Posterior cingulate gyrus (tissue), 11 donors: ENCODE data around the gene BCL2.

Source experiments
- DNase-seq, 10 donors: peaks; one replicate each; pipeline versions ENCODE4 v3.0.0 to v3.0.0-alpha.2; 2020 to 2021; ENCODE audit warnings: mixed read lengths in 3 of 10
- intact Hi-C: fragments of 100-400 bp; cut with DNase I; formaldehyde crosslinking; loops from one replicate; pipeline ENCODE4 v1.15.1; 2023

The BCL2 gene

DNA sequence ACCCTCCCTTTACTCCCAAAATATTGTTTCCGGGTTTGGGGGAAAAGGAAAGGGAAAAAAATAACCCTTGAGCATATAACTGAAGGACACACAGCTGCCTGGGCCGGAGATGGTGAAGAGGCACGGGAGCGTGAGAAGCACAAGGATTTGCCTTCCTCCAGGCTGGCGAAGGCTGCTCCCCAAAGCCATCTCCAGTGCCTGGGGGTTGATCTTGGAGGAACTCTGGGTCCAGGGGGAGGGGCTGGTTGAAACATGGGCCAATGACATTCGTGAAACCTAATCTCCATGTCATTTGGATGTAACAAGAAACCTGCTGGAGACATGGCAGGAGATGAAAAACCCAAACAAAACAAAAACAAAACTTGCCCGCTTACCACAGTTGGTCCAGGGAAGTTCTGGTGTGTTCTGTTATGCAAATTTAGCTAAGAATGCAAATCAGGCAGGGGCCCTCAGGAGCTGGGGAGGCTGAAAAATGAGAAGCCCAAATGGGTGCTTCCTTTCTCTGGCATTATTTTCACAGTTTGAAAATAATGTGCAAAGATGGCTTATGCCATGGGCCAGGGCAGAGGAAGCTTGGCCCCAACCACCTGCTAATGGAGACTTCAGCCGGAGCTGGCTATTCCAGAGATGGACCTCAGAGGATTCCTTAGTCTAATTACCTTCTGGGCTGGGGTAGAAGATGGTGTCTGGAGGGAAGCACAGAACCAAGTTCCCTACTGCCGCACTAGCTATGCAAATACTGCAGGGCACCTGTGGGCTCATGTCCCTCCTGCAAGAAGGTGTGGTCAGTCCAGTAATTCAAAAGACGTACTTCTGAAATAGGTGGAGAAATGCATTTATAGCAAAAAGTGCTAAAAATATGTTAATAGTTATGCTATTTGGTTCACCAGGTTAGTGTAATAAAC lies 180.9 kb downstream of the BCL2 start:
- intact Hi-C loops, result loop anchor here (10.0 kb wide), 1 partner anchor 296 kb away; no protein-coding TSS in a partner anchor
- DNase-seq, result no peak

- DNase-seq, result no peak
- intact Hi-C loops, result loop anchor here (10.0 kb wide), 1 partner anchor 297 kb away; no protein-coding TSS in a partner anchor
Measured at GRCh38 chr18:63137999-63138435, 181.6 kb downstream of the BCL2 start.

DNA sequence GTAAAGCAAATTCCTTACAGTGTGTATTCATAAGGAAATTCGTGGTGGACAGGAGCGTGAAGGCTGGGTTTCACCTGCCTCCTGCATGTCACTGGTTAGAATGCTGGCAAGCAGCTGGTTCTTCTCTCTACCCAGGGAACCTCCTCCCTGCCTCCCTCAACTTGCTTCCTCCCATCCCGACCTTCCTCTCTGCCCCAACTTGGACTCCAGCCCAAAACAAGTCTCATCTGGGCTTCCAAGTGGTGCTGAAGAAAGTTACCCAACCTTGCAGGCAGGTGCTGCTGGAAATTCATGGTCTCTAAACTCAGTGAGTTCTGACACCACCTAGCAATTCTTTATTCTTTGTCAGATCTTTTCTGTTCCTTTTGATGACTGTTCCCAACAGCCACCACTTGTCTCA lies 184.5 kb downstream of the BCL2 start:
- DNase-seq, result no peak
- intact Hi-C loops, result loop anchor here (10.0 kb wide), 1 partner anchor 300 kb away; no protein-coding TSS in a partner anchor

GRCh38 chr18:63132819-63133200 lies 186.8 kb downstream of the BCL2 start:
- intact Hi-C loops, result loop anchor here (5.0 to 10.0 kb wide), 2 partner anchors 189 to 302 kb away; no protein-coding TSS in a partner anchor
- peak in 1 of 10 donors; percentile 59 for DNase-seq

DNA sequence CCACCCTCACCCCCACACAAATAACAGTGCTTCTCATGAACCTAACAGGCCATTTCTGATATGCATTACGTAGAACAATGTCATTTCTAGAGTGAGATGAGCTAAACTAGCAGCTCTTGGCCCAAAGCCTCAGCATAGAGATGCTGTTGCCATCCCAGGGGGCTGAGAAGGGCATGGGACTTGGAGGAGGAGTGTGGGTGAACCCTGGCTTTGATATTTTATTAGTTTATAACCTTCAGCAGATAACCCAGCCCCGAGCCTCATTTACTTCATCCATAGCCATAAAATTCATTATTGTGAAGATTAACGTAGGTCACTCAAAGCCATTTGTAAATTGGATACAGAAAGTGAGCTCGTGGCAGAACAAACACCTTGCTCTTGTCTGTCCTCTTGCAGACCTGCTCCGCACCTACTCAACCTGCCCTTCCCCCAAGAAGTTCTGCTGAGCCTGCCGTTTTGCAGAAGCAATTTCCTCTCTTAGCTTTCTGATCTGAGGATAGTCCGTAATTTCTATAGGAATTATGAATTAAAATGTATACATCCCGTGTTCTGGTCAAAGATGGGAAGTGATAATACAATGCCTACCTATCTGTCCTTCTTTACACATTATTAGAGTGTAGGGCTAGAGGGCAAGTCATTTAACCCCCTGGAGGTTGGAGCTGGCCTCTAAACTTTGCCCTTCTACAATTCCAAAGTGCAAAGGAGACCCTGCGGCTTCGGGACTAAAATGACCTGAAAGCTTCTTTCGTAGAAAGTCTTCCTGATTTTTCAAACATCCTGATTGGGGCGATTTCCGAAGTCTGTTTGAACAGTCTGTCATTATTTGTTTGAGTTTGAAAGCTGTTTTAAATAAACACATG lies 187.4 kb downstream of the BCL2 start:
- intact Hi-C loops, result loop anchor here (5.0 to 10.0 kb wide), 2 partner anchors 190 to 303 kb away; no protein-coding TSS in a partner anchor
- DNase-seq, result no peak

DNA sequence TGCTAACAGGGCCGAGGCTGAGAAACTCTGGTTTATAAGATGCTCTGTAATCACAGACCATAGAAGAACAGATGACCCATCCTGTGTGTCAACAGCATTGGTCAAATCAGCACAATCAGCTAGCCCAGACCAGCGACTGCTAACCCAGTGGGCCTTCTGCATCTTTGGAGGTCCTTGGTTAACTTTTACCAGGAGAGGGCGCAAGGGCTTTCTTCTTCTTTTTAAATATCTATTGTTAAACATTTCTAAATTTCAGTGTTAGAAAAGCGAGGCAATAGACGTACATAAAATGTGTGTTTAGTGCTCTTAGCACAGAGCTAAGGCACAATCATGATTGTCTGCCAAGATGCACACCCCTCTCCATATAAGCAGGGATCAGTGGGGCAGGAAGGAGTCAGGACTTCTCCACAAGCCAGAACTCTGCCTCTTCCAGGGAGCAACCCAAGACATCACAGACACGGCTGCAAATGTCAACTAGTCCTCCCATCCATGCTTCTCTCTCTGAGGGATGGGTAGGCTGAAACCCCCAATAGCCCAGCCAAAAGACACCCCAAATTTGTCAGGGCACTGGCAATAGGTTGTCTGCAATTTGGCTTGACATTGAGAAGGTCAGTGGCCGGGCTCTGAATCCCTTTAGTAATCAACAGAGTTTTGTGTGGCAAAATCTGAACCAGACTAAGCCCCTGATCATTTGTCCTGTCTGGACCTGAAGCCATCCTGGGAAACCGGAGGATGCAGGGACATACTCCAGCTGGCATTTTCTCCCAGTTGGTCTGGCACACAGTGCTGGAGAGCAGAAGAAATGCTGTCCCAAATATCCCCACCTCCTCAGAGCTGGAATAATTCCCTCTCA lies 188.2 kb downstream of the BCL2 start:
- intact Hi-C loops, result loop anchor here (5.0 to 10.0 kb wide), 2 partner anchors 191 to 303 kb away; no protein-coding TSS in a partner anchor
- peak in 4 of 10 donors; percentile 42 to 79 (median 58) for DNase-seq

- no peak for DNase-seq
- intact Hi-C loops, result loop anchor here (5.0 to 10.0 kb wide), 2 partner anchors 192 to 305 kb away; no protein-coding TSS in a partner anchor
Measured at GRCh38 chr18:63130176-63130575, 189.4 kb downstream of the BCL2 start.

GRCh38 chr18:63128237-63128974 lies 191.2 kb downstream of the BCL2 start:
- DNase-seq, result no peak
- intact Hi-C loops, result loop anchor here (10.0 kb wide), 1 partner anchor 104 kb away; no protein-coding TSS in a partner anchor

- intact Hi-C loops, result loop anchor here (10.0 kb wide), 1 partner anchor 102 kb away; no protein-coding TSS in a partner anchor
- DNase-seq, result no peak
Measured at GRCh38 chr18:63126134-63127069, 193.2 kb downstream of the BCL2 start.

DNA sequence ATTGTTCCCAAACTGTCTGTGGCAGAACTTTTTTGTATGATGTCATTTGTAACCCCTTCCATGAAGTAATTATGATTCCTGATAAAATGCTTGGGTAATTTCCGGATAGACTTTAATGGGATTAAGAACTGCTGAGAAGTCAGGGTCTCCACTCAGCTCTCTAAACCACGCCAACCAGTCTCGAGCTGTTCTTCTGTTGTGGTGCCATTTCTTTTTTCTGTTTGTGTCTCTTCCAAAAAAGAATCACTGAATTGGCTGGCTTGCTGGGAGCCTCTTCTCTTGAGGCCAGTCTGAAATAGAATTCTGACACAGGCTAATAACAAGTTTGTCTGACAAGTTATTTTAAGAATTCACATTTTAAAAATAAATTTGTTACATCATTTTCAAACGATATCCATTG lies 198.9 kb downstream of the BCL2 start:
- intact Hi-C loops, result loop anchor here (10.0 kb wide), 1 partner anchor 96 kb away; no protein-coding TSS in a partner anchor
- no peak for DNase-seq

- intact Hi-C loops, result loop anchor here (1.0 to 10.0 kb wide), 2 partner anchors 95 to 204 kb away; no protein-coding TSS in a partner anchor
- DNase-seq, result peak in 9 of 10 donors; percentile 21 to 94 (median 61)
Measured at GRCh38 chr18:63119647-63120046, 199.9 kb downstream of the BCL2 start.

DNA sequence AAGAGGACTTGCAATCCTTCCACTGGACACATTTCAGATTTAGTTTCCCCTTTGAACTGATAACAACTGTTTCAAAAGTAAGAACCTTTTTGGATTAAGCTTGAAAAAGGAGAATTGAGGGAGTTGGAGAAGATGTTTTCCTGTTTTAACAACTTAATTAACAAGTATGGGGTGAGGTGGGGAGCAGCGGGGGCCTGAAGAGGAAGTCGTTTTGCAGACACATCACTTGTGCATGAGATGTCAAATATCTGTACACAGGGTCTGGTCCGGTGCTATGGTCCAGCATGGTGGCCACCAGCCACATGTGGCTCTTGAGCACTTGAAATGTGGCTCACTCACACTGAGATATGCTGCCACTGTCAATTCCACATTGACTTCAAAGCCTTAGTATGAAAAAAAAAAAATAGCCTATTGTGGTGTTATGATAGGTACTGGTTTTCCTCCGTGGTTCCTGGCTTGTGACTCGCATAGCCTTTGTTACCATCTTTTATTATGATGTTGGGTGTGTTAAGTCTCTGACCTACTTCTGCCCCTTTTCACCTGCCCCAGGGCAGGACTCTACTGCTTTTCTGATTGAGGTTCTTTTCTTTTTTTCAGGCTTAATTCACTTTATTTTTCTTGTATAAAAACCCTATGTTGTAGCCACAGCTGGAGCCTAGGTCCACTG lies 205.5 kb downstream of the BCL2 start:
- intact Hi-C loops, result no loop called here
- no peak for DNase-seq

GRCh38 chr18:63112706-63113105 lies 206.9 kb downstream of the BCL2 start:
- intact Hi-C loops, result no loop called here
- no peak for DNase-seq

DNA sequence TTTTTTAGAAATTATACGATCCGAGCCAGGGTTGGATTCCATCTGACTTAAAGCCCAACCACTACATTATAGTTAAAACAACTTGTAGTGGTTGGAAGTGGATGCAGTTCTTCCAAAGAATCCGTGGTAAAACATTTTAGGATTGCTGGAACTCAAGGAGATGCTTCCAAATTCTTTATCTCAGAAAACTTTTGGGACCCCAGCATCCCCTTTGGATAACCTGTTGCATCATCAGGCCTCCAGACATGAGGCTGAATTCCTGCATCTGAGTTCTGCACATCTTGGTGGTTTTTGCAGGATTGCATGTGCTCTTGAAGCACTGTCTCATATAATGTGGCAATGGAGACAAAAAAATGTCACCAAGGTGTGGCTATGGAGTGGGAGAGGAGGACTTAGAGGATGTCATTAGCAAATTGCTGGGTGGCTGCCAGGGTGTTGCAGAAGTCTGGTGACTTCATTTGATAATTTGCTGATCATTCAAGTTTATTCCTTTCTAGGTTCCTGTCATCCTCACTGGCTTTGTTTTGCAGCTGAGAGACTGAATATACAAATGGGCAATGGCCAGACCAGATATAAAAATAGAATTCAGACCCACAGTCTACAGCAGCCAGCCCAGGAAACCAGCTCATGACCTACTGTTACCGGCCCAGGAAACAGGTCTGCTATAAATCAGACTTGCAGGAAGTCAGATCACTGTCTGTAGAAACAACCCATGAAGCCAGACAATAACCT lies 207.7 kb downstream of the BCL2 start:
- intact Hi-C loops, result no loop called here
- no peak for DNase-seq

DNA sequence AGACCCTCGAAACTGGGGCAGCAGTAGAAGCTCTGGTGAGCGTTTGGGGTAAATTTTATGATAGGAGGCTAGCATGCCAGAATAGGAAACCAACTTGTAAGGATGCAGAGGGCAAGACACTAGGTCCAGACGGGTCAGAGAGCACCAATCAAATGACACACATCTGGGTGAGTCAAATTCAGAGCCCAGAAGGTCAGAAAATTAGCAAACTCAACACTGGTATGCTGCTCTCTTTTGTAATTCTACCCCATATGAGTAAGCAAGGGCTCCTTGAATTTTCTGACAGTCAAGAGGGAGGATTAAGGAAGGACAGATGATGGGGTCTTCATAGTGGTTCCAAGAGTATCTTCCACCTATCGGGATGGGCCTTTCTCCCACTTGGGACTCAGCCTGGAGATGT lies 209.8 kb downstream of the BCL2 start:
- intact Hi-C loops, result no loop called here
- no peak for DNase-seq

DNA sequence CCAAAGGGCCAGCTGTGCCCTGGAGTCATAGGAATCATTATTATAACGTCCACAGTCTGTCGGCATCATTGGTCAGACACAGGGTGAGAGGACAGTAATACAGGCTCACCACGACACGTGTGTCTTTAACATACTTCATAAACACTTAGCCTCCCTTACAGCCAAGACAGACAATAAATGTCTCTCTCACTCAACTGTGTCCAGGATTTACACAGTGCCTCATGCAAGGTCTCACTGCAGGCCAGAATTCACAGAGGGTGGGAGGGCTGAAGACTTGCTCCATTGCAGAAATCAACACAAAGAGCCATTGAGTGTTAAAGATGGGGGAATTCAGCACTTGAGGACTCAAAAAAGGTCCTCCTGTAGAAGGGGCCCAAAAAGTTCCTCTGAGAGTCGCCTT lies 210.5 kb downstream of the BCL2 start:
- DNase-seq, result no peak
- intact Hi-C loops, result no loop called here

DNA sequence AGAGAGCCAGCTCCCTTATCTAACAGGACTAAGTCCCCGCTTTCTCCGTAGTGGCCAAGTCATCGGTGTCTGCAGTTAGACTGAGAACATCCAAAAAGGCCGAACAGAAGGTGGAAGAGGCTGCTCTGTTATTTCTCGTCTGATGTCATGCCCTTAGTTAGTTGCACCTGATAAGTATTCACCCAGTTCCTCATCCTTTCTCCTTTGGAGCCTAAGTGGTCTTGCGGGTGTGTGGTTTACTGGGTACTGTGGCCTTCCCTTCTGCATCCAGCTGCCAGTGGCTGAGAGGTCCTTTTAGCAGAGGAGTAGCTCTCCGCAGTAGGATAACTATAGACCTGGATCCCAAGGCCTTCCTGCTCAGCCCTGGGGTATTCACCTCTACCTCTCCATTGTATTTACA lies 211.6 kb downstream of the BCL2 start:
- intact Hi-C loops, result no loop called here
- no peak for DNase-seq
